Smooth muscle cell of the brain vasculature (primary cell): Measurements from ENCODE around the gene CORO2B.

Source experiments
- DNase-seq: peaks from one replicate; pipeline ENCODE4 v3.0.0-alpha.2; 2012; ENCODE audit warnings: low read depth, low spot score

Gene CORO2B

DNA sequence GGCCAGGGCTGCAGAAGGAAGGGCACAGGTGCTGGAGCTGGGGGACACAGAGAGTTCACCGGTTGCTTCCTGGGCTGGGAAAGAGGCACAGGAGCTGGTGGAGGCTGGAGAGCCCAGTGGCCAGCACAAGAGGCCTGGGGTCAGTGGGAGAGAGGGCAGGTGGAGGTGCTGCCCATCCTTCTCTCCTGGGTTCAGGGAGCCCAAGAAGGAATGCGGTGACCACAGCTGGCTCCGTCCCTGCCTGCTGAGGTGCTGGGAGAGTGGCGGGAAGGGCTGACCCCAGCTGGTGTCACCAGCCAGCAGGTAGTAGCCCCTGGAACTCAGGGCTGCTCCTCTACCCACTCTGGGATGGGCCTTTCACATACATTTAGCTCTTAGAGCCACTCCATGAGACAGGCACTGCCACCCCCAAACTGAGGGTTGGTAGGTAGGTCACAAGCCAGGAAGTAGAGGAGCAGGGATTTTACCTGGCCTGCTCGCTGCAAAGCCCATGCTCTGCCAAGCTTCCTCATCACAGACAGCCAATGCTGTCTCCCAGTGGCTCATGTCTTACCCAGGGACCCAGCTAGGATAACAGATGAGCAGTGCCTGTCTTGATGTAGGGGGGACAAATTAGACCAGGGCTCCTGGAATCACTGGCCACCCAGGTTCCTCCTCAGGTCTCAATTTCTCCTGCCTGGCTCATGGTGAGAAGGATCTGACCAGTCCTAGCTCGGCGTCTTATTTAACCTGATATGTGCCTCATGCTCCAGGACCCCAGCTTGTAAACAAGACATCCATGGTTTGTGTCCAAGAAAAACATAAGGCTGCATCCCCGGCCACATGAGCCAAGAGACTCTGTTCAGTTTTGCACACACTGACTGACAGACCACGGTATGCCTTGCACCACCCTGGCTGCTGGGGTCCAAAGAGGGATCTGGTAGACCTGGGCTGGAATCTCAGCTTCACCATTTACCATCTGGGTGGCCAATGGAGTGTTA lies 119.2 kb downstream of the CORO2B start:
- no peak for DNase-seq

DNA sequence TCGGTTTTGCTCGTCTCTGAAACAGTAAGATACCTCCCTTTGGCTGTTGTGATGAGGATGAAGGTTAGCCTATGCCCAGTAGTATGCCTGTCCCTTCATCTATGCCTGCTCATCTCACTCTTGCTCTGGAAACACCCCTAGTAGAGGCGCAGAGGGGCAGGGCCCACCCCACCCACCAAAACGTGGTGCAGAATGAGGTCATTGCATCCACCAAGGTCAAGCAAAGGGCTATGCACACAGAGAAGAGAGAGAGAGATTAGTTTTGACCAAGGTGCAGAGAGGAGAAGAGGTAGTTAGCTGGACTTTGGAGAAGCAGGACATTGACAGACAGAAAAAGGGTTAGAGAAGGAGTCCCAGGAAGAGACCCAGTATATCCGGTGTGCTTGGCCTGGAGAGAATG lies 119.9 kb downstream of the CORO2B start:
- no peak for DNase-seq

DNA sequence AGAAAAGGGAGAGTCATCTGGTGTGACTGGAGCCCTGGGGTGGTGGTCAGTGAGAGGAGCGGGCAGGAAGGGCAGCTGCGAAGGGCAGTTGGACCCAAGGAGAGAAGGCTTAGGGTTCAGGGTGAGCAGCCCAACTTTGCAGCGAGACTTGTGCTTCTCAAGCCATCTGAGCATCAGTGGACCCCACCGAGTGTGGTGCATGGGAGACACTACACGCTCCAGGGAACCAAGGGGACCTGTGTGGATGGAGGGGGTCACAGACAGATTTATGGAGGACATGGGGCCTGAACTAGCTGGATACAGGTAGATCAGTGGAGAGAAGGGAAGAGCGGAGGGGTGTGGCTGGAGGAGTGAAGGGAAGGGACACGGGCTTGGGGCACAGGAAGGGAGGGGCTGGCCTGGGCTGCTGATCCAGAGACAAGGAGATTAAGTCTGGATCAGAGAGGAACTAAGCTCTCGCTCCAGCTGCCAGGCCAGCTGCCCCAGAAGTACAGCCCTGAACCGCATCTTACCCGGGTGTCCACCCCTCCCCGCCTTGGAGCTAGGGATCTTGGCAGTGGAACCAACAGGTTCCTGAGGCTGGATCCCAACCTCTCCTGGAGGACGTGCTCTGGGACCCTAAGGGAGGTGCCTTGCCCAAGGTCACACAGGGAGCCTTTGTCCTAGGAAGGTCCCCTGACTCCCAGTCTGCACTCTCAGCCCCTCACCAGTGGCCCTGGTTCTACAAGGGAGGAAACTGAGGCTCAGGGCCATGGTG lies 120.5 kb downstream of the CORO2B start:
- no peak for DNase-seq

DNA sequence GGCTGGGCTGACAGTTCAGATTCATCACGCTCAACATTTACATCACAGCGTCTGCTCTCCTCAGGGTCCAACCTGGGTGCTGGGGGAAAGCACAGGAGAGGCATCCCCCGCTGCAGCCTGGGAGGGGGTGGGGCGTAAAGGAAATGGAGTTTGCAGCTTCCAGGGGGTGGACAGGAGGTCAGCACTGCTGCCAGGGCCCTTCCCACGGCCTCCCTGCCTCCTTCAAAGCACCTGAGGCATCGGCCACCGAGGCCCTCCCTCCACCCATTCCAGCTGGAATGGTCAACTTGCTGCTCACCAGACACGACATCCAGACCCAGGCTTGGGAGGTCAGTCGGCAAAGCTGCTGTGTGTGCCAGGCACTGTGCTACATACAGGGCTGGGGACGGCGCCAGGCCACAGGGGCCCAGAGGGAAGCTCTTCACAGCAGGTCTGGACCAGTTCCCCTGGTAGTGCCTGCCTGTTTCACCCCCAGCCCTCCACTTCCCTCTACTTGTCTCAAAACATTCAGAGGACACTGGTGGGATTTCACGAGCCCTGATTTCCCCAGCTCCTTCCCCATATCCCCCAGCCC lies 121.2 kb downstream of the CORO2B start:
- no peak for DNase-seq

GRCh38 chr15:68700455-68701123 lies 121.8 kb downstream of the CORO2B start:
- DNase-seq = peak; percentile 23

DNA sequence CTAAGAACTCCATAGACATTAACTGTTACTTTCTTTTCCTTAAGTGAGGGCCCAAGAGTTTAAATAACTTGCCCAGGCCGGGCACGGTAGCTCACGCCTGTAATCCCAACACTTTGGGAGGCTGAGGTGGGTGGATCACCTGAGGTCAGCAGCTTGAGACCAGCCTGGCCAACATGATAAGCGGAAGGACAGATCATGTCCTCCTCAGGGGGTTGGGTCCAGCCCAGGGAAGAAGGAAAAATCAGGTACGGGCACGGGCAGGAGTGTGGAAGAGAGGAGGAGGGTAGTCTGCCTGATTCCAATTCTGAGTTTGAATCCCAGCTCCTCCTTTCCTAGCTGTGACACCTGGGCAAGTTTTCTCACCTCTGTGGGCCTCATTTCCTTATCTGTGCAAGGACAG lies 123.1 kb downstream of the CORO2B start:
- DNase-seq = no peak

- DNase-seq = no peak
Observed at GRCh38 chr15:68704496-68705021, 125.8 kb downstream of the CORO2B start.

GRCh38 chr15:68706256-68706655 lies 127.5 kb downstream of the CORO2B start:
- DNase-seq = no peak

DNA sequence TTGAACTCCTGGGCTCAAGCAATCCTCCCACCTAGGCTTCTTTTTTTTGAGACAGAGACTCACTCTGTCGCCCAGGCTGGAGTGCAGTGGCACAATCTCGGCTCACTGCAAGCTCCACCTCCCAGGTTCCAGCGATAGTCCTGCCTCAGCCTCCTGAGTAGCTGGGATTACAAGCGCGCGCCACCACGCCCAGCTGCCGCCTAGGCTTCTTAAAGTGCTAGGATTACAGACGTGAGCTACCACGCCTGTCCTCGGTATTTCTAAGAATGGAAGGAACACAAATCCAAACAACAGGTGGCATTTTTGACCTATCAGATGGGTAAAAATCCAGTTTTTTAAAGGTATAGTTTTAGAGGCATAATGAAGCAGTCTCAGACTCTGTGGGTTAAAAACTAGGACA lies 128.1 kb downstream of the CORO2B start:
- DNase-seq = no peak

DNA sequence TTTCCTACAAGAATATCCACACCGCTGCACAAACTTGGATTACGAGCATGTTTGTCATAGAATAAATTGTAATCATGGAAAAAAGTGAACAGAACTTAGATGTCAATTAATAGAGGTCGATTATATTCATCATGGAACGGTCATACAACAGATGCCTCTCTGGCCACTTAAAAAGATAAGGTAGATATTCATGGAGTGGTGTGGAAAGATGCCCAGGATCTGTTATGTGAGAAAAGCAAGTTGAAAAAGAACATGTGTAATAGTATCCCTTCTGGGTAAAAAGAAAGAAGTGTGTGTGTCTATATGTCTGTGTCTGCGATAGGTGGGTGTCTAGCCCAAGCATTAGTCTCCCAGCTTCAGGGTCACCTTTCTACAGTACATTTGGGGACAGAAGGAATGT lies 128.6 kb downstream of the CORO2B start:
- DNase-seq = no peak

DNA sequence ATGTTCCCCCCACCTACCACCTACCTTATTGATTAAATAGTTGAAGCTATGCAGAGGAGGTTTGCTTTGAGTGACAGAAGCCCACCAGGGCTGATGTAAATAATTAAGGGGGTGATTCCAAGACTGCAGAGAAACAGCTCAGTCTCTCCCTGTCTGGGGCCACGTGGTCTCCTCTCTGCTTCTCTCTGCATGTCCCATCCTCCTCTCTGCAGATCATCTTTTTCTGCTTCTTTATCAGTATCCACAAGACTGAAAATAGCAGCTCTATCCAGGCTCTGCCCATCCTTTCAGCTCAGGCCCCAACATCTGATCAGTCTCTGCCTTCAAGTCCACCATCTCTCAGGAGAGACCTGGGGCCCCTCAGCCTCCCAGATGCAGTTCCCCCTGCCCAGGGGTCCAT lies 131.1 kb downstream of the CORO2B start:
- no peak for DNase-seq

- no peak for DNase-seq
Observed at GRCh38 chr15:68710536-68710935, 131.7 kb downstream of the CORO2B start.

- DNase-seq = no peak
Observed at GRCh38 chr15:68711406-68711805, 132.6 kb downstream of the CORO2B start.

DNA sequence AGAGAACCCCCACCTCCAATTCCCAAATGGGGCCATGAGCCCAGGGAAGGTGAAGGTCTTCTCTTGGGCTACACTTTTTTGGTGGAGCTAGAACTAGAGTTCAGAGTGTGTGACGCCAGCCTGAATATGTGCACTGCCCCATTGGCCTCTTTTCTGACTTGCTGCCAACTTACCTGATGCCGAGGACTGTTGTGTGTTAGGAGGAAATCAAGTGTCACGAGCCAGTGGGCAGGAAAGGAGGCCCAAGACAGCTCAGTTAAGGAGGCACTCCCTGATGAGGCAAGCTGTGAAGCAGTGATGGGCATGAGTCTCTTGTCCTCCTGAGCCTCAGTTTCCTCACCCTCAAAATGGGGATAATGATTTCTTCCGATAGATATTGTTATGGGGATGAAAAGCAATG lies 134.1 kb downstream of the CORO2B start:
- no peak for DNase-seq

- DNase-seq = no peak
Observed at GRCh38 chr15:68713874-68714273, 135.1 kb downstream of the CORO2B start.

- no peak for DNase-seq
Observed at GRCh38 chr15:68715111-68715510, 136.3 kb downstream of the CORO2B start.

DNA sequence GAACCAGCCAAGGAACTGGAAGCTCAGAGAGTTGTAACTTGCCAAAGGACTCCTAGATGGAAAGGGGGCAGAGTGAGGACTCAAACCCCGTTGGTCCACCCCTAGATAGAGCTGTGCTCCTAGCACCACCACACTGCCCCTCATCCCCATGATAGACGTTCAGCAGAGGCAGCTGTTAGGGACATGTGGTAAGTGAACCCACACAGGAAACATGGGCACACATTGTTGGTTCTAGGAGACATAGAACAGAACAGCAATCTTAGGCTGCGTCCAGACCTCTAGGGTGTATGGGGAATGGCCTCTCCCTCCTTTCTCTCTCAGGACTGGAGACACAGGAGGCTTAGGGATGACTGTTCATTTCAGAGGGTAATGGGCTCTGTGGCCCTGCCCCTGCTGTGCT lies 139.2 kb downstream of the CORO2B start:
- no peak for DNase-seq

- no peak for DNase-seq
Observed at GRCh38 chr15:68718468-68718867, 139.7 kb downstream of the CORO2B start.

GRCh38 chr15:68719051-68719450 lies 140.3 kb downstream of the CORO2B start:
- no peak for DNase-seq

GRCh38 chr15:68719672-68720071 lies 140.9 kb downstream of the CORO2B start:
- DNase-seq = no peak

DNA sequence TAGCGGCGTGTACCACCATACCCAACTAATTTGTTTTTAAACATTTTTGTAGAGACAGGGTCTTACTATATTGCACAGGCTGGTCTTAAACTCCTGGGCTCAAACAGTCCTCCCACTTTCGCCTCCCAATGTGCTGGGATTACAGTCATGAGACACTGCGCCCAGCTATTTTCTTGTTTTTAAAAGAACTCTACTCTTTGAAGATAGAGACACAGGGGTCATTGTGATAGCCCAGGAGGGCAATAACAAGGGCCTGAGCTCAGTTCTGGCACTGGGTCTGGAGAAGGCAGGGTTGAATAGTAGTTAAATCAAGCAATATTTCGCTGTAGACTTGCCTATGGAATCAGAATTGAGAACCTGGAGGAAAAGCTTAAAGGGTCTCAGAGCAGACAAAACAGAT lies 143.1 kb downstream of the CORO2B start:
- DNase-seq = no peak

- no peak for DNase-seq
Observed at GRCh38 chr15:68725736-68726135, 146.9 kb downstream of the CORO2B start.
